C4-2B (cell line): Measurements from ENCODE around the gene TMEM222.

Source experiments
- ZFX ChIP-seq: fragments of 450-650 bp; IDR thresholded peaks from 2 replicates; pipeline ENCODE4 v1.6.1; 2017
- TF ChIP-seq, protein P1 (sequence below): fragments of 450-650 bp; conservative IDR thresholded peaks from 2 replicates; pipeline ENCODE4 v1.5.1; 2017; ENCODE audit warnings: mild to moderate bottlenecking

DNA sequence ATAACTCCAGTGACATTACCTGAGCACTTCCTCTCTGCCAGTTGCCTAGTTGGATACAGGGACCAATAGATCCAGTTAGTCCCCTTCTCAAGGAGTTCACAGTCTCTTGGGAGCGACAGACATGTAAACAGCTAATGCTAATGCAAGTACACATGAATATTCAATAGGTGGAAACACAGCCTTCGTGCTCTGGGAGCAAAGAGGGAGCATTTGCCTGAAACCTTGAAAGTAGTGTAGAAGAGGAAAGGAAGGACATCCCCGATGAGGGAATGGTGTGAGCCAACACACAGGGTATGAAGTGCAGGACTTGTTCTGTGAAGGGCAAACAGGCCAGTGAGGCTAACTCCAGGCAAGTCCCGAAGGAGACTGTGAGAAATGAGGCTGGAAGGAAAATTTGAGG lies 3.8 kb upstream of the TMEM222 start:
- TF ChIP-seq, protein P1, sequence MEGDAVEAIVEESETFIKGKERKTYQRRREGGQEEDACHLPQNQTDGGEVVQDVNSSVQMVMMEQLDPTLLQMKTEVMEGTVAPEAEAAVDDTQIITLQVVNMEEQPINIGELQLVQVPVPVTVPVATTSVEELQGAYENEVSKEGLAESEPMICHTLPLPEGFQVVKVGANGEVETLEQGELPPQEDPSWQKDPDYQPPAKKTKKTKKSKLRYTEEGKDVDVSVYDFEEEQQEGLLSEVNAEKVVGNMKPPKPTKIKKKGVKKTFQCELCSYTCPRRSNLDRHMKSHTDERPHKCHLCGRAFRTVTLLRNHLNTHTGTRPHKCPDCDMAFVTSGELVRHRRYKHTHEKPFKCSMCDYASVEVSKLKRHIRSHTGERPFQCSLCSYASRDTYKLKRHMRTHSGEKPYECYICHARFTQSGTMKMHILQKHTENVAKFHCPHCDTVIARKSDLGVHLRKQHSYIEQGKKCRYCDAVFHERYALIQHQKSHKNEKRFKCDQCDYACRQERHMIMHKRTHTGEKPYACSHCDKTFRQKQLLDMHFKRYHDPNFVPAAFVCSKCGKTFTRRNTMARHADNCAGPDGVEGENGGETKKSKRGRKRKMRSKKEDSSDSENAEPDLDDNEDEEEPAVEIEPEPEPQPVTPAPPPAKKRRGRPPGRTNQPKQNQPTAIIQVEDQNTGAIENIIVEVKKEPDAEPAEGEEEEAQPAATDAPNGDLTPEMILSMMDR: no peak
- no peak for TF ChIP-seq ZFX
